UCSD-AML1 (cell line): ENCODE measurements around the gene RPAIN.

Source experiments
- DNase-seq: peaks from one replicate; lab custom pipeline; 2025; ENCODE audit not compliant: unreplicated experiment; lab: John Stamatoyannopoulos, UW

Gene RPAIN

DNA sequence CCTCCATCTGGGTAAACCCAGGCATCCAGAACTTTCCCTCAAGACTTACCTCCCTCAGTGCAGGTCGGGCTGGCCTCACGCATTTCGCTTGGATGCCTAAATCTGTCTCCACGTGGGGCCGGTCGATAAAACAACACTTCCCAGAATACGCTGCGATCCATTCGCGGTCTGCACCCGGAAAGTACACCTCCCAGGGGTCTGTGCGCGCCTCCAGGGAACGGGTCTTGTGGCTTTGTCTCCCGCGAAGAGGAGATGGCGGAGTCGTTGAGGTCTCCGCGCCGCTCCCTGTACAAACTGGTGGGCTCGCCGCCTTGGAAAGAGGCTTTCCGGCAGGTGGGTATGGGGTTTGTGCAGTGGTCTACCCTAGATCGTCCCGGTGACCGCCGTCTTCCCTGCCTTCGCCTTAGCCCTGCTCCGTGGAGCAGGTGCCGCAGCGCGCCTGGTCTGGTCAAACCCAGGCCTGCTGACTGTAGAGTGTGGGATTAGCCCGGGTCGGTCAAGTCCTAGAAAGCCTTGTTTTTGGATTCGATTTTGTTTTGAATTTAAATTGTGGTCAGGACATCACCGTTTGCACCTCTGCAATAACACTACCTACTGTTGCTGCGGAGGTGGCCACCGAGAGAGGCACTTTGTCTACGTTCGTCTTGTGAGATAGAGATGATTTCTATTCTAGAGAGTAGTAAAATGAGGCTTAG, at the start of gene RPAIN:
RPAIN (plus strand) TSS at position 224 of the 695 bp plus-strand sequence; CDS start at position 253, 29 bp downstream.
- DNase-seq = peak; percentile 94

- no peak for DNase-seq
Measured at GRCh38 chr17:5370411-5370810, 49.6 kb upstream of the RPAIN start.

DNA sequence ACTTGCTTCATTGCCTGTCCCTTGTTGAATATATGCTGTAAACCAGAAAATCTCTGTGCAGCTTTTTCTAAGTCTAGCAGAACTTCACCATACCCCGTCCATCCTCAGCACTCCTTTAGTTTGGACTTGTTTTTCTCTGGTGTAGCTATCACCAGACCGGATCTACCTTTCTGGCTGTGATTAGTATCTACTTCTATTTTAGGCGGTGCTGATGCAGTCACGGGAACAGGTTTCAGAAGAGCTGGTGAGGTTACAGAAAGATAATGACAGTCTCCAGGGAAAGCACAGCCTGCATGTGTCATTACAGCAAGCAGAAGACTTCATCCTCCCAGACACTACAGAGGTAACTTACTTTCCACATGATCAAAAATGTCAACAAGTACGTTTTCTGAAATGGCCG, 46.9 kb upstream of the RPAIN start:
- DNase-seq = no peak

GRCh38 chr17:5378566-5379207, 41.3 kb upstream of the RPAIN start:
- DNase-seq = no peak

- DNase-seq = no peak
Measured at GRCh38 chr17:5379351-5380107, 40.5 kb upstream of the RPAIN start.

GRCh38 chr17:5380491-5381135, 39.4 kb upstream of the RPAIN start:
- DNase-seq = no peak

DNA sequence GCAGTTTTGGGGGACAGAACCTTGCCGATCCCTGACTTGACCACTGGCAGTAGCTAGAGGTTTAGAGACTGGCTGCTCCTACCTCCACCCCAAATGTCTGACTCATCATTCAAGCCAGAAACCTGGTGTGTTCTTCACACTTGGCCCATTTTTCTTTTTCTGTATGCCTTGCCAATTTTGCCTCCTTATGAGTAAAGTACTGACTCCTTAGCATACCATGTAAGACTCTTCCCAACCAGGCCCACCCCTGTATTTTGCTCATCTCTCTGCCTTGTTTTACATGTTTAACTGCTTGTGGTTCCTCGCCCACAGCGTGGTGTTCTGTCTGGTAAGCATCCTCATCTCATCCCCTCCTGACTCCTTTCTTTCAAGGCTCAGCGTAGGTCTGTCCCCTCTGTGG, 38.4 kb upstream of the RPAIN start:
- no peak for DNase-seq

DNA sequence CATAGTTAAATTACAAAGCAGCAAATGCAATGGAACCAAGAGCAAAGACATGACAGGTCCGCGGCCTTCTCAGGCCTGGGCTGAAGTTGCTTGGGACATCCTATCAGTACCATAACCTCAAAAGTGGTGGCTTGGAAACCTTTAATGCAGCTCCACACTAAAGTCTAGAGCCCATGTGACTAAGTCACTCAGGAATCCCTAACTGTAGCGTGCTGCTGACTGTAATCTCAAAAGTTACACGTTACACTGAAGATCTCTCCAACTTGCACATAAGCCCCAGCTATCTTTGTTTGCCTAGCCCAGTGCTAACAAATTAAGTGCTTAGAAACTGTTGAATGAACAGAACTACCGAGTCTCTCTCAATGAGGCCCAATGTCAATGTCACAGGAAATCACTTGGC, 28.3 kb upstream of the RPAIN start:
- no peak for DNase-seq

DNA sequence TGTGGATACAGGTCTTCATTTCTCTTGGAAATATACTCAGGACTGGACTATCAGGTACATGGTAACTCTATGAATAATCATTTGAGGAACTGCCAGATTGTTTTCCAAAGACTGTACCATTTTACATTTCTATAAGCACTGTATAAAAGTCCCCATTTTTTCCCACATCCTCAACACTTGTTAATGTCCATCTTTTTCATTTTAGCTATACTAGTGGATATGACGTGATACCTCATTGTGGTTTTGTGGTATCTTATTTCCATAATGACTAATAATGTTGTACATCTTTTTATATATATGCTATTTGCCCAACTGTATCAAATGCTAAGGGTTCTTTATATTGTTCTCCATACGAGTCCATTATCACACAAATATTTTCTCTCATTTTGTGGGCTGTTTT, 23.4 kb upstream of the RPAIN start:
- no peak for DNase-seq

- DNase-seq = no peak
Measured at GRCh38 chr17:5399767-5400166, 20.2 kb upstream of the RPAIN start.

DNA sequence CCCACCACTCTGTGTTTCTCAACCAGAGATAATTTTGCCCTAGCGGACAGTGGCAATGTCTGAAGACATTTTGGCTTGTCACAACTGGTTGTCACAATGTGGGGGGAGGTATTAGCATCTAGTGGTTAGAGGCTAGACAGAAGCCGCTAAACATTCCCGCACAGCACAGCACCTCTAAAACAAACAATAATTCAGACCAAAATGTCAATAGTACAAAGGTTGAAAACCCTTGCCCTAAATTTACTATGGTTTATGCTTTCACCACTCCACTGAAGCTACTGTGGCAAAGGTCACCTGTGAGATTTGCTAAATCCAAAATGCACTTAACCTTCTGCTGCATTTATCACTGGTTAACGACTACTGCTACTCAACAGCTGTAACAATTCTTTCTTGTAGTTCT, 14.6 kb upstream of the RPAIN start:
- no peak for DNase-seq

DNA sequence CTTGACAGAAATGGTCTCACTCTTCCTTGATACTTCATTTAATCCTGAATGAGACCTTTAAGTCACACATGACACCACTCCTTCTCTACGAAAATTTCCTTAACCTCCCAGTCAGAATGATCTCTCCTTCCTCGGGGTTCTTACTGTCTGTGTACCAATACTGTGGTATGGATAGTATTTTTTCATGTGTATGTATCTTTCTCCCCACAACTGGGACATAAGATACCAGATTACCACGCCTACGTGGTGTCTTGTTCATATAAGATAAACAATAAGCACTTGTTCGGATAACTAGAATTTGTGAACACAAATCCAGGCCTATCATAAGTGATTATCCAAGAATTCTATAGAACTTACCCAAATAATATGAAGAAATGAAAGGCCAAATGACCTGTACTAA, 11.8 kb upstream of the RPAIN start:
- DNase-seq = no peak

- DNase-seq = no peak
Measured at GRCh38 chr17:5410594-5411272, 9.2 kb upstream of the RPAIN start.

DNA sequence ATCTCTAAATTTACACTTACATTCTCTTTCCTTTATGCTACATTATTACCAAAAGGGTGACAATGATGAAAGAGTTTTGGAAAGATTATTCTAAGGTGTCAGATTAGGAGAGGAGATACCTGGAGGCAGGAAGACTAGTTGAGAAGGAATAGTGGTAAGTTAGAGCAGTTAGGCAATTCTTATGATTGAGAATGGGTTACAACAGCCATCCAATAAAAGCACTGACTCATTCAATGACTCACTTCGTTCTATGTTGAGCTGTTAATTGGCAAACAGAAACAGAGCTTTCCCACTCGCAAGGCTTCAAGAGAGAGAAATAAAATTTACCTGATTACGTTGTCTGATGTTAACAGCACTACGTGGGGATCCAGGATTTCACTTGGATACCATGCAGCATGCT, 6.3 kb upstream of the RPAIN start:
- no peak for DNase-seq

DNA sequence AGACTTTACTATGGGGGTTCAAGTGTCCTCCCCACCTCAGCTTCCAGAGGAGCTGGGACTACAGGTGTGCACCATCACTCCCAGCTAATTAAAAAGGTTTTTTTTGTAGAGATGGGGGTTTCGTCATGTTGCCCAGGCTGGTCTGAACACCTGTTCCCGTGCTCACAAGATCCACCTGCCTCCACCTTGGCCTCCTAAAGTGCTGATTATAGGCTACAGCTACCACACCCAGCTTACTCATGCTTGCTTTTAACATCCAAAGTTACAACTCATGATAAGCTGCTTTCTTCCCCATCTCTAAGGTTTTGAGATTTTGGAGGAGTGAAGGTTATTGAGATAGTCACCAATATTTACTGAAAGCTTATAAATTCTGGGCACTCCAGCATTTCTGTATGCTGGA, 3.1 kb upstream of the RPAIN start:
- no peak for DNase-seq

DNA sequence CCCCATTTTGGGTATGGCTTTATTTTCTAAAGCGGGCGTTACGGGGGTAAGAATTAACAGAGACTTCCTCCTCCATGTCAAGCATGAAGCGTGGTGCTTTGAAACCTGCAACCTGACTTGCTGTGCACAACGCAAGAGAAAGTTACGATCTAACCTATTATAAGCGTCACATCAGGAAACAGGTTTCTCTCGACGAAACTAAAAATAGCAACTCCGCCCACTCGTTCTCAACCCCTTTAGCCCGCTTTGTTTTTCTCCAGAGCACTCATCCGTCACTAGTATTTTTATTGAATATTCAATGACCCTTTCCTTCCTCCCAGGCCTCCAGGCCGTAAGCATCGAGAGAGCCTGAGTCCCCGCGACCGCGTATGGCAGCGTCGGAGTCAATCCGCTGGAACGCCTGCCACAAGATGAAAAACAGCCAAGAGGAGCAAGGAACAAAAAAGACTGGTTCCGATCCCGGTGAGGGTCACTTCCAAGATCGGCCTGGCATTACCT, 1.1 kb upstream of the RPAIN start:
- DNase-seq = no peak

DNA sequence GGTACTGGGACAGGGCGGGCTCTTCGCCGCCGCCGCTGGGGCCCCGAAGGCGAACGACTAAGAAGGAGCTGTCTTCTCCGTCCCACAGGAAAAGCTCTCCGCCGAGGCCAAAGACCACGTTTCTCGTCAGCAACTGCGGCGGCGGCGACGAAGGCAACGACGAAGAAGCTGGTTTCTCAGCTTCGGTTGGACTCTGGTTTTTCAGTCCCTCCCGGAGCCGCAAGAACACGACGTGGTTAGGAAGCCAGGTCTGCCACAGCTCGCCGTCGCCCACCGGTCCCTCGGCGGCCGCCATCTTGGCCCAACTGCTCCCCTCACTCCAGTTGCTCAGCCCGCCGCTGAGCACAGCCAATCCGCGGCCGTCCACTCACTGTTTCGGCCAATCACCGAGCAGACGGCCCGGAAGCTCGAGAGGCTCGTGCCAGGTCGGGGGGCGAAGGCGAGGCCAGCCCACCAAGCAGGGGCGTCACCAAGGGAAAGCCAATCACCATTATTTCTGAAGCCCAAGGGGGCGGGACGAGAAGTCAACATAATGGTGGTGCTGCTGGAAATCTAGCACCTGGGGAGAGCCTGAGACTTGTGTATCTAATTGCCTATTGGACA, 525 bp upstream of the RPAIN start, which contains the start of gene NUP88:
NUP88 (minus strand) TSS at position 307 of the 603 bp plus-strand sequence; CDS start at position 295, 12 bp downstream.
- DNase-seq = peak; percentile 97

GRCh38 chr17:5422505-5422904, 2.5 kb downstream of the RPAIN start:
- DNase-seq = no peak

GRCh38 chr17:5424909-5425308, 4.9 kb downstream of the RPAIN start:
- no peak for DNase-seq

GRCh38 chr17:5425826-5426225, 5.8 kb downstream of the RPAIN start:
- DNase-seq = no peak
